MM.1S (cell line): ENCODE data around the gene RNF126.

Experiments used
- CTCF ChIP-seq: fragments of 300-600 bp; sonication (generic); IDR thresholded peaks from 2 replicates; pipeline ENCODE4 v1.5.1; 2016; ENCODE audit warnings: antibody characterized with exemption, low read length, mixed read lengths
- EZH2 ChIP-seq: fragments of 300-600 bp; sonication (generic); optimal IDR thresholded peaks from 2 replicates; pipeline ENCODE3; 2017; ENCODE audit warnings: low read depth, mild to moderate bottlenecking, antibody characterized with exemption, low read length, mixed read lengths
- EZH2phosphoT487 ChIP-seq: fragments of 300-600 bp; sonication (generic); IDR thresholded peaks from 2 replicates; pipeline ENCODE4 v1.6.1; 2018; ENCODE audit warnings: antibody characterized with exemption, low read length

GRCh38 chr19:633786-634639, 29.0 kb downstream of the RNF126 start:
- TF ChIP-seq CTCF = no peak
- TF ChIP-seq EZH2 = no peak
- TF ChIP-seq EZH2phosphoT487 = no peak
